HG03460 (cell line): Measurements from ENCODE around the gene ITGA11.

Experiments
- ATAC-seq: cut with Tn5 transposase; IDR thresholded peaks from one replicate; pipeline ENCODE4 v1.9.1; 2021; ENCODE audit not compliant: unreplicated experiment

Gene ITGA11

DNA sequence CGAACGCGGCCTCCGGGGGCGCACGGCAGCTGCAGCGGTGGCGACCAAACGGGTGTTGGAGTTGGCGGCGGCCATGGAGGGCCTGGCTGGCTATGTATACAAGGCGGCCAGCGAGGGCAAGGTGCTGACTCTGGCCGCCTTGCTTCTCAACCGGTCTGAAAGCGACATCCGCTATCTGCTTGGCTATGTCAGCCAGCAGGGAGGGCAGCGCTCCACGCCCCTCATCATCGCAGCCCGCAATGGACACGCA lies 153.7 kb downstream of the ITGA11 start:
- no peak for ATAC-seq

- peak; percentile 70 for ATAC-seq
Measured at GRCh38 chr15:68277603-68278344, 154.2 kb downstream of the ITGA11 start, which contains the start of gene FEM1B. Gene FEM1B, plus strand, starts transcription at chr15:68277745. Its CDS starts 673 bp downstream, at chr15:68278418.

DNA sequence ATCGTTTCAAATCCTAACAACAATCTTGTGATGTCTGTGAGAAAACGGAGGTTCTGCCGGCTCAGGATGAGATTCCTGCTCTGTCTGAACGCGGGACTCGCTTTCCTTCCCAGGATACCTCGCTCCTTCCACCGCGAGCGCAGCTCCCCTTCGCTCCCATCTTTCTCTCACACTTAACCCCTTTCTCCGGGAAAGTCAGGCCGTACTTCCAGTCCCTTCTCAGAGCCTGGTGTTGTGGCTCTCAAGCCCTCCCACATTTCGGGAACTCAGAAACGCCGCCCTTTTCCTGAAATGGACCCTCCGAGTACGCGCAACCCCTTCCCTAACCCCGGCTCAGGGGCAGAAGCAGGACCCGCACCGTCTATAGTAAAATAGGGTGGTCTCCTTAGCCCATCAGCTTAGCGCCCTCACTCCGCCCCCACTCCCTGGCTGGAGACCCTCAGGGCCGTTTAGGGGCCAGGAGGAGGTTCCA lies 154.8 kb downstream of the ITGA11 start:
- no peak for ATAC-seq

DNA sequence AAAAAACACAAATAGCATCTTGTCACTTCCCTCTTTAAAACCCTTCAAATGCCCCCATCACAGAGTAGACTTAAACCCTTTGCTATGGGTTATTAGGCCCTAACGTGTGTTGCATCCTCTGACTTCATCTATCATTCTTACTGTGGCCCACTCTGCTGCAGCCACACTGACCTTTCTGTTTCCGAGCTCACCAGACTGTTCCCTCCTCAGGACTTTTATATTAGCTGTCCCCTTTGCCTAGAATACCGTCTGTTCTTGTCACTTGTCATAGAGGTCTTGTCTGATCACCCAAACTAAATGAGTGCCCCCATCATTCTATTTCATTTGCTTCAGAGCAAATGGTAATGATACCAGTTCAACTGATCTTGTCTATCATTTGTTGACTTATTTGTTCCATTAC lies 155.3 kb downstream of the ITGA11 start:
- ATAC-seq: no peak

DNA sequence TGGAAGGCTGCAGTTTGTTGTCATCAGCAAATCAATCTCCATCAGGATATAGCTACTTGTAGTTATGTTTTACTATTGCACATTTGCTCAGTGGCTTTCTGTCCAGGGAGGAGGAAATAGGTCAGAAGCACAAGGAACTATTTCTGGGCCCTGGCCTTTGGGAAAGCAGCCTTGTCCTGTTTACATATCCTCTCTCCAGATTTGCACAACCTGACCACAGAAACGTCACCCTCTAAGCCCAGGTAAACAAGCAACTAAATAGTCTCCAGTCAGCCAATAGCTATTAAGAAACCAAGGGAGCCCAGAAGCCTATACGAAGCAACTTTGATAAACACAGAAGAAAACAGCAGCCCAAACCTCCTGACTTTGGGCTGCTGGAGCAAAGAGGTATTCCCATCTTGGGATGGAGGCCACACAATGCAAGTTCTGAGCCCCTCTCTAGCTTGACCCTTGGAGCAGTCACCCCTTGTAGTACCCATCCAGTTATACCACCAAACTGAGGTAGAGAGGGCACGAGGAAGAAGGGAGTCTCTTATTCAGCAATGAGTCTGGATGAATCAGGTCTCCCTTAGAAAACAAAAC lies 156.7 kb downstream of the ITGA11 start:
- ATAC-seq: no peak

DNA sequence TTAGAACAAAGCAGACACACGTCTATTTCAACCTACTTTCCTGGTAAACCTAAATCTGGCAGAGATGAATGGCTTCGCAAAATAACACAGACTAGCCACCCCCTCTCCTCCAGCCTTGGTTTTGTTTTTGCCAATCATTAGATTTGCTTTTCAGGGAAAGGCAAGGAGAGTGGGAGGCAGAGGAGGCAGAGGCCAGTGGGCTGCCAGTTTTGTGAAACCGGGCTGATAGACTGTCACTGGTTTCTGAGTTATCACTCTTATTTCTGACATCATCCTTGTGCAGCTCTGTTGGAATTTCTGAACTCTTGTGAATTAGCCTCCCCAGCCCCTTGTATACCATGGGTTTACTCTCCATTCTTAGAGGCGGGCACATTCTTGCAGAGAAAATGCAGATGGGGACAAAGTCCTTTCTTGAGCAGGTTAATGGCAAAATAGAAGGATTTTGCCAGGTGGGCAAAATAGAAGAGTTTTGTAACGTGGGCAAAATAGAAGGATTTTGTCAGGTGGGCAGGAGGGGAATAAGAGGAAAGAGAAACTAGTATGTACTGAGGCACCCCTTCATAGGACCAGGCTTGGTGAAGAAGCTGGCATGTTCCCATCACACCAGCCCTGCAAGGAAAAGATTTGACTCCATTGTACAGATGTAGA lies 157.6 kb downstream of the ITGA11 start:
- ATAC-seq: no peak

DNA sequence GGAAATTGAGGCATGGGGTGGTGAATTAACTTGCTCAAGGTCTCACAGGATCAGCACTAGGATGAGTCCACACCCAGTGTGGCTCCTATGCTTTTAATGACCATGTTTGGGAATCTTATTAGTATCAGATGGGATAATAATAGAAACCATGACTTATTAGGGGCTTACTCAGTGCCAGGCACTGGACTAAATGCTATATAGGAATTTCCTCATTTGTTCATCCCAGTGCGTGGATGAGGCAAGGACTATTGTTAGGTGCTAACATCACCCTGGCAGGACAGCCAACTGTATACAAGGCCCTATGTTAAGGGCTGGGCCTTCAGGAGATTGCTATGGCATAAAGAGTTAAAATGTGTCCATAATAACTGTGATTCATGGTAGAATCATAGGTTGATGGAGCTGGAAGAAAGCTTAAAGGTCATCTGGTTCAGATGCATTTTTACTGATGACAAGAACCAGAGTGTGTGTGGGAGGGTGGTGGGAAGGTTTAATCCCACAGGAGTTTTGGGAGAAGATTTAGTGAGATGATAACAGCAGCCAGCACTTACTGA lies 159.2 kb downstream of the ITGA11 start:
- no peak for ATAC-seq

DNA sequence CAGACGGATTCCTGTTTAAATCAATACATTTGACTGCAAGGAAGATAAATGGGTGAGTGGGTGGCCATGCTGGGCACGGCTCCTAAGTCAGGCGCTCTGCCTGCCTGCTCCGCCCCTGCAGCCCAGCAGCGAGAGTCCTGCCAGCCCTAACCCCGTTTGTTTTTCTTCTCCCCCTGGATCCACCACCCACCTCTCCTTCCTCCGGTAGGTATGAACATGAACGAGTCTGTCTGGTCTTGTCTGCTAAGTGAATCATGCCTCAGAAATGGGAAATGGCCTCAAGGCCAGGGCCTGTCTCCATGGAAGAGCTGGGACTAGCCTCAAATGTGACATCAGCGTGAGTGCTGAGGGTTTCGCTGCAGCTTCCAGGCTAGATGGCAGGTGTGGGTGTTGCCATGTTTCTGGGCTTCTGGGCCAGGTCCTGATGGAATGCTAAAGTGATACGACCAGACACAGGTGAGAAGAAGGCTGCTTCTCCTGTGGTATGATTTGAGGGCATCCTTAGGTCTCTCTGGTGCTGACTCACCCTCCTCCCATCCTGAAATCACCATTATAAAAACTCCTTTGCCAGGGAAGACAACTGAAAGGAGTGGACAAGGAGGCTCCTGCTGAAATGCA lies 160.0 kb downstream of the ITGA11 start:
- ATAC-seq: no peak

GRCh38 chr15:68268405-68268804 lies 163.6 kb downstream of the ITGA11 start:
- ATAC-seq: no peak

- no peak for ATAC-seq
Measured at GRCh38 chr15:68265674-68266073, 166.3 kb downstream of the ITGA11 start.

- ATAC-seq: no peak
Measured at GRCh38 chr15:68265081-68265480, 166.9 kb downstream of the ITGA11 start.

DNA sequence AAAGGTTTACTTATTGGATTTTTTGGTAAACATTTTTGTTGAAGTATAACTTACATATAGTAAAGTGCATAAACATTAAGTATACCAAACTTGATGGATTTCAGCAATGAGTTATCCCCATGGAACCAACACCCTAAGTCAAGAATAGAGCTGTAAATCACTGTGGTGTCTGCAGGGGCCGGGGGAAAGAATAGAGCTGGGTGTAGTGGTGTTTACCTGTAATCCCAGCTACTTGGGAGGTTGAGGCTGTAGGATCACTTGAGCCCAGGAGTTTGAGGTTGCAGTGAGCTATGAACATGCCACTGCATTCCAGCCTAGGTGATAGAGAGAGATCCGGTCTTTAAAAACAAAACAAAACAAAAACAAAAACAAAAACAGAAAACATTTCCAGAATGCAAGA lies 167.7 kb downstream of the ITGA11 start:
- no peak for ATAC-seq

DNA sequence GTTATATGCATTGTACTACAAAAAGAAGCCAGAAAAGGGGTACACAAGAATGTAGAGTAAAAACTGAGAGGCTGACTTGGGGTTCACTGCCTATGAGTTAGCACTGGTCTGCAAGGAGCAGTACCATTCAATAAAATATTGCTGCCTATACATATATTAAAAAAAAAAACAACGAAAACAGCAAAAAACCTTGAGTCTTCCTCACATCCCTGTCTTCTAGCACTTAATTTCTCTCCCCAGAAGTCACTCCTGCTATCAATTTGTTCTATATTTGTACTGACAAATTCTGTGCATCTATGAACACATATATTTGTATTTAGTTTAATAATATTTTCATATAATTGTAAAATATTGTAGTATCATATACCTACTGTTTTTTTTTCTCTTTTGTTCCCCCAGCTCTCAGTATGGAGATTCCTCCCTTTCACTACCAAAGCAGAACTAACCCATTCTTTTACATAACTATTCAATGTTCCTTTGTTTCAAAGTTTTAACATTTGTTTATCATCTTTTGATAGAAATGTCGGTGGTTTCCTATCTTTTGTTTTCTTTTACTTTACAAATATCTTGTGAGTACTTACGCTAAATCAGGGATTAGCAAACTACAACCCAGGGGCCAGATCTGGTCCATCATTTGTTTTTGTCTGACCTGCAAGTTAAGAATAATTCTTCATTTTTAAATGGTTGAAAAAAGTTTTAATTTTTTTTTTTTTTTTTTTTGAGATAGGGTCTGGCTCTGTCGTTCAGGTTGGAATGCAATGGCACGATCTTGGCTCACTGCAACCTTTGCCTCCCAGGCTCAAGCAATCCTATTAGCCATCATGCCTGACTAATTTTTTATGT lies 169.2 kb downstream of the ITGA11 start:
- no peak for ATAC-seq

- no peak for ATAC-seq
Measured at GRCh38 chr15:68261980-68262379, 170.0 kb downstream of the ITGA11 start.

DNA sequence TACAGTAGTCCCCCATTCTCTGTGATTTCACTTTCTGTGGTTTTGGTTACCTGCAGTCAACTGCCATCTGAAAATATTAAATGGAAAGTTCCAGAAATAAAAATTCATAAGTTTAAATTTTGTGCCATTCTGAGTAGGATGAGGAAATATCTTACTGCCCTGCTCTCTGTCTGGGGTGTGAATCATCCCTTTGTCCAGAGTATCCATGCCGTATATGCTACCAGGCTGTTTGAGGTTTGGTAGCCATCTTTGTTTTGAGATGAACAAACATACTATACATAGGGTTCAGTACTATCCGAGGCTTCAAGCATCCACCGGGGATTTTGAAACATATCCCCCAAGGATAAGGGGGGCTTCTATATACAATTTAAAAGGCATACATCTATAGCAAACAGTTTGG lies 170.7 kb downstream of the ITGA11 start:
- no peak for ATAC-seq

DNA sequence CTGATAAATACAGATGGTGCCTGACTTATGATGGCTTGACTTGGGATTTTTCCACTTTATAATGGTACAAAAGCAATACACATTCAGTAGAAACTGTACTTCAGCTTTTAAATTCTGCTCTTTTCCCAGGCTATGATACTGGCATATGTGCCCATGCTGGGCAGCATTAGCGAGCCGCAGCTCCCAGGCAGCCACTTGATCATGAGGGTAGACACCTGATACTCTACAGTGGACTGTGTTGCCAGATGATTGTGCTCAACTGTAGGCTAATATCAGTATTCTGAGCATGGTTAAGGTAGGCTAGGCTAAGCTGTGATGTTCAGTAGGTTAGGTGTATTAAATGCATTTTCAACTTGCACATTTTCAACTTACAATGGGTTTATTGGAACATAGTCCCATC lies 172.1 kb downstream of the ITGA11 start:
- ATAC-seq: no peak

- ATAC-seq: no peak
Measured at GRCh38 chr15:68258692-68259091, 173.3 kb downstream of the ITGA11 start.

DNA sequence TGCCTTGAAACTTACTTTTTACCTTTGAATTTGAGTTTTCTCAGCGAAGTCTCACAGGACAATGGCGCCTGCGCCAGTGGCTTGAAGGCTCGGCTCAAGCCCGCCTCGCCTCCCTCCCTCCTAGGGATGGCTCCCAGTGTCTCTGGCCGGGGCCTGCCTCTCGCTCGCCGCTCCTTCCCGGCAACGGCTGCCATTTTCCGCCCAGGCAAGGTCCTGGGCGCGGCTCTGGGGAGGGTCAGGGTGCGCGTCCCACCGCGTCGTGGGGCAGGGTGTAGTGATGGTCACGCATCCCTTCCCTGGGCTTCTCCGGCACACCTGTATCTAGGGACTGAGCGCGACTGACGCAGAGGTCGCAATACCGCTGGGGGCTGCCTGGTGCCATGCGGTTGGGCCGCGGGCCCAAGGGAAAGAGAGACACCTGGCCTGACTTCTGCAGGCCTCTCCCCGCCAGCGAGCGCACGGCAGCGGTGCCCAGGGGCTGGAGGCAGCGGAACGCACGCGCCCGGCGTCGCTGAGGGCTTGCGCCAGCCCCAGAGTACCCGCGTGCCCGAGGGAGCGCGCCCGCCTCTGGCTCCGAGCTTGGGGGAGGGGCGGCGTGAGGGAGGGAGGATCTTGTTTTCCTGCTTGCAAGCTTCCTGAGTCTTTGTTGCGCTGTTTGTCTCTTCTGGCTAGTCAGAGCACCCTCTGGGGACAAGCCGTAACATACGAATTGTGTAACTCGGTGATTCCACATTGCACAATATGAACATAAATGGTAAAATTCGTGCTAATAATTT lies 175.1 kb downstream of the ITGA11 start:
- peak; percentile 57 for ATAC-seq

DNA sequence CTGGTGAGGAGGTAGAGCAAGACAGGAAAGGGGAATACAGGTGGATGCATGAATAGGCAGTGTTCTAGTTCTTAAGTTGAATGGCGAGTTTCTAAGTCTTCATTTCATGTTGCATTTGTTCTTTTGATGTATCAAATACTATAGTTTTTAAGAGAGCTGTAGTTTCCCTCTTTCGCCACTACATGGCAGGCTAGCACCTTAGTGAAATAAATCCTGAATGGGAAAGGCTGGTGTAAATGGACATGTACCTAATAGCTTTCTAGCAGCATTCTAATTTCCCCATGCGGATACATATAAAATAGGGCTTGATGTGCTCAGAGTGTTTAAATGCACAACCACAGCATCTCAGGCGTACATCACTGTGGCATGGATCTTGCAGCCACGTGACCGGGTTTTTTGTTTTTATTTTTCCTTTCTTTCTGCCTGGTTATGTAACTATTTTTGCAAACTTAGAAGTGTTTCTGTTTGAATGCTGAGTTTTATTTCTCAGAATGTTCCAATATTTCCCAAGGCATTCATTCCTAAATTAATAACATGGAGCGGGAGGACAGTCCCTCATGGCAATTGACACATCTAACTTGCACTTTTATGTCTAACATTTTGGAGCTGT lies 178.9 kb downstream of the ITGA11 start:
- no peak for ATAC-seq
